ENCODE measurements around the gene FBXL14.

FBXL14 gene

GRCh38 chr12:1594261-1595025 is at the start of gene FBXL14:
FBXL14 (minus strand) TSS chr12:1594581; CDS start chr12:1594066, 515 bp downstream.
- peak; percentile 70 to 73 for DNase-seq (ENCODE audit: low read depth in 2 of 2)

- no peak for DNase-seq (ENCODE audit: low read depth in 2 of 2)
These were observed 49.6 kb upstream of the FBXL14 start for GRCh38 chr12:1643905-1644533.

- DNase-seq (ENCODE audit: low read depth in 2 of 2), result no peak
These were observed 48.7 kb upstream of the FBXL14 start for GRCh38 chr12:1643043-1643442.

GRCh38 chr12:1642513-1642912 is 48.1 kb upstream of the FBXL14 start:
- no peak for DNase-seq (ENCODE audit: low read depth in 2 of 2)

GRCh38 chr12:1640328-1641234 is 46.2 kb upstream of the FBXL14 start:
- DNase-seq (ENCODE audit: low read depth in 2 of 2), result no peak

- DNase-seq (ENCODE audit: low read depth in 2 of 2), result no peak
These were observed 45.2 kb upstream of the FBXL14 start for GRCh38 chr12:1639538-1639937.

- no peak for DNase-seq (ENCODE audit: low read depth in 2 of 2)
These were observed 43.8 kb upstream of the FBXL14 start for GRCh38 chr12:1638203-1638602.

GRCh38 chr12:1635301-1636095 is 41.1 kb upstream of the FBXL14 start:
- DNase-seq (ENCODE audit: low read depth in 2 of 2), result no peak

GRCh38 chr12:1634590-1635191 is 40.3 kb upstream of the FBXL14 start:
- DNase-seq (ENCODE audit: low read depth in 2 of 2), result peak in 1 of 2 donors; percentile 49

GRCh38 chr12:1634149-1634548 is 39.8 kb upstream of the FBXL14 start:
- no peak for DNase-seq (ENCODE audit: low read depth in 2 of 2)

- DNase-seq (ENCODE audit: low read depth in 2 of 2), result no peak
These were observed 39.1 kb upstream of the FBXL14 start for GRCh38 chr12:1633459-1633858.

- DNase-seq (ENCODE audit: low read depth in 2 of 2), result no peak
These were observed 38.3 kb upstream of the FBXL14 start for GRCh38 chr12:1632702-1633101.

- DNase-seq (ENCODE audit: low read depth in 2 of 2), result no peak
These were observed 36.6 kb upstream of the FBXL14 start for GRCh38 chr12:1630827-1631591.

- DNase-seq (ENCODE audit: low read depth in 2 of 2), result no peak
These were observed 35.9 kb upstream of the FBXL14 start for GRCh38 chr12:1630133-1630826.

- no peak for DNase-seq (ENCODE audit: low read depth in 2 of 2)
These were observed 35.2 kb upstream of the FBXL14 start for GRCh38 chr12:1629338-1630132.

- DNase-seq (ENCODE audit: low read depth in 2 of 2), result no peak
These were observed 34.4 kb upstream of the FBXL14 start, which contains the start of gene WNT5B for GRCh38 chr12:1628666-1629337. WNT5B (plus strand) TSS chr12:1629231; CDS start chr12:1631355, 2,124 bp downstream.

GRCh38 chr12:1622406-1622805 is 28.0 kb upstream of the FBXL14 start:
- no peak for DNase-seq (ENCODE audit: low read depth in 2 of 2)

GRCh38 chr12:1620092-1620491 is 25.7 kb upstream of the FBXL14 start:
- DNase-seq (ENCODE audit: low read depth in 2 of 2), result no peak

All from stimulated activated CD4-positive, alpha-beta T cell treated with anti-CD3 and anti-CD28 coated beads, Interleukin-1b, Interleukin-23, amount 100 ng/mL, for 1 hour (primary cell).